NCI-H345 treated with DMSO at 0.1 percent for 48 hours (cell line): ENCODE measurements around the gene RPL29.

ENCODE experiments used
- DNase-seq: peaks from one replicate; lab custom pipeline; 2025; ENCODE audit not compliant: unreplicated experiment; lab: John Stamatoyannopoulos, UW

Gene RPL29

DNA sequence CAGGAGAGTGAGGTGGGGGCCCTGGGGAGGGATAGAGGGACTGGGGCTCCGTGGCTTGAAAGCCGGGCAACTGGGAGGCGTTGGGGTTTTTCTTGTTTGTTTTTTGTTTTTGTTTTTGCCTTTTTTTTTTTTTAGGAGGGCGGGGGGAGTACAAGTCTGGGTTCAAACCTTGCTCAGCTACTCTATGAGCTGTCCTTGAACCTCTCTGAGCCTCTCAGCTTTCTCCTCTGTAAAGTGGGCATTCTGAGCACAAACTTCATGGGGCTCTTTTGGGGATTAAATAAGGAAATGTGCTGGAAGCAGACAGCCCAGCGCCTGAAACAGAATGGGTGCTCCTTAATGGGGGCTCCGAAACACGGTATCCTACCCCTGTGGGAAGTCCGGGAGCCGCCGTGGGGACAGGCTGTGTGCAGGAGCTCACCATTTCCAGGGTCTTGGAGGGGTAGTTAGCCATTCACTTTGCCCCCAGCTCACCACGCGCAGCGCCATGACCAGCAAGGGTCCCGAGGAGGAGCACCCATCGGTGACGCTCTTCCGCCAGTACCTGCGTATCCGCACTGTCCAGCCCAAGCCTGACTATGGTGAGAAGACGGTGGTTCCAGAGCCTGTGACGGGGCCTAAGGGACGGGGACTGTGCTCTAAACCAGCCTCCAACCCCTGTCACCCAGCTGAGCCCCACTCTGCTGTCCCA, 12.0 kb downstream of the RPL29 start:
- no peak for DNase-seq

DNA sequence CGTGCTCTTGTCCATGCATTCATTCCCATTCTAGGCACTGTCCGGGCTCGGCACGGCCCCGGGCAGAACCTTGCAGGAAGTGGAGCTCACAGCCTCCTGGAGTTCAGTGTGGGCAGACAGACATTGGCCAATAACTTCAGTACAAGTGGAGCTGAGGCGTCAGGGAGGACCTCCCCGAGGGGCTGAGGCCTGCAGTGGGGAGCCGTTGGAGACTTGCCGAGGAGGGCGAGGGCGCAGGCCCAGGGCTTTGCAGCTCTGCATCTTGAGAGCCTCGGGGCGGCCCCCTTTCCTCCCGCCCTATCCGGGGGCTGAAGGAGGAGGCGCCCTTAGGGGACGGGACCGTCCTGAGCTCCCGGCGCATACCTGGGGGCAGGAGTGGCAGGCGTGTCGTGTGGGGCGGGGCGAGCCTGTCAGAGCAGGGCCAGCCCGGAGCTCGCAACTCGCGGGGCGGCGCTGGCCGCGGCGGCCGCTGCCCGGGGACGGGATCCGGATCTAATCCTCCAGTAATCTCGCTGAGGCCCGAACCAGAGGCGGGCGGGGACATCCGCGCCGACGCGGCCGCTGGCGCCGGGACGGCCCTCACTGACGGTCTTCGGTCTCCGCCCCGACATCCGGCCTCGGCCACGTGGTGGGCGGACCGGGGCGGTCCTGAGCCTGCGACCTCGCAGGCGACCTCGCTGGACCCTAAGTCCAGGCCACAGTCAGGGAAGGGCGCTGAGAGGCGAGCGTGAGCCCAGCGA, 12.7 kb downstream of the RPL29 start, which contains the start of gene ACY1:
Gene ACY1, plus strand, starts transcription at position 698 of the 740 bp plus-strand sequence. CDS start 530 bp downstream, outside the sequence.
- DNase-seq = no peak

DNA sequence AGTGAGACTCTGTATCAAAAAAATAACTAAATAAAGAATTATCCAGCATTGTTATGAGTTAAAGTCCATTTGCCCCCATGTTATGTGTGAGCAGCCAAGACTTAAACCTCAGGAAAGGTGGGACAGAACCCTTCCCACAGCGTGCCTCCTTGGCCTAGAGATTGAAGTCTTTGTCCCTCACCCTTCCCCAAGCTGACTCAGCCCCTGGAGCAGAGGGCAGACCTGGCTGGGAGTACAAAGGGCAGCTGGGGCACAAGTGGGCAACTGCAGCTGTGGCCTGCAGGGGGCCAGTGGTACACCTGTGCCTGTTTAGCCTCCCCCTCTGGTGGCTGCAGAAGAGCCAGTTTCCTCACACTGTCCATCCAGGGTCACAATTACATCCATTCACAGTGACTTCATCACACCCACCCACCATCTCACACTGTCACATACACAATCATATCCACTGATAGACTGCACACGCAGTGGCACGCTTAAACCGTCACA, 13.3 kb downstream of the RPL29 start:
- no peak for DNase-seq

DNA sequence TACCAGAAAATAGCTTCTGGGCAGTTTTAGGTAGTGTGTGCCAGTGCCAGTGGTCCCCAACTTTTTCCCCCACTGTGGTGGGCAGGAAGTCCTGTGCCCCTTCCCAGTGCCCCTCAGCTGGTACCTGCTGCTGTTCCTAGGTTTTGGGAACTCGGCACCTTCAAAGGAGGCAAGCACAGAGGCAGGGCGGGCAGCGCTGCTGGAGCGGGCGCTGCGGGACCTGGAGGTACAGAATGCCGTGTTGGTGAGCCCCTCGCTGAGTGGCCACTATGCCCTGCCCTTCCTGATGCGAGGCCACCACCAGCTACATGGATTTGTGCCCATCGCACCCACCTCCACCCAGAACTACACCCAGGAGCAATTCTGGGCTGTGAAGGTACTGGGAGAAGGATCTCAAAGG, 15.4 kb downstream of the RPL29 start:
- DNase-seq = no peak

DNA sequence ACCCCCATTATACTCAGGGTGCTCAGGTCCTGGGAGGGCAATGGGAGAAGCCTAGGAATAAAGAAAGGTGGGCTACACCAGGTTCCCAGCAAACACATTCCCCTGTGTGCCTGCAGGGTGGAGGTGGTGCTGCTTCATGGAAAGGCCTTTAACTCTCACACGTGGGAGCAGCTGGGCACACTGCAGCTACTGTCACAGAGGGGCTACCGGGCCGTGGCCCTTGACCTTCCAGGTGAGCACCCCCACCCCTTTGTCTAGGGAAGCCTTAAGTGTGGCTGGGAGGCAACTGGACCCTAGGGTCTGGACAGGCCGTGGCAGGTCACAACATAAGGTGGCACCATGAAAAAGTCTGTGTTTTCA, 17.6 kb downstream of the RPL29 start:
- no peak for DNase-seq

DNA sequence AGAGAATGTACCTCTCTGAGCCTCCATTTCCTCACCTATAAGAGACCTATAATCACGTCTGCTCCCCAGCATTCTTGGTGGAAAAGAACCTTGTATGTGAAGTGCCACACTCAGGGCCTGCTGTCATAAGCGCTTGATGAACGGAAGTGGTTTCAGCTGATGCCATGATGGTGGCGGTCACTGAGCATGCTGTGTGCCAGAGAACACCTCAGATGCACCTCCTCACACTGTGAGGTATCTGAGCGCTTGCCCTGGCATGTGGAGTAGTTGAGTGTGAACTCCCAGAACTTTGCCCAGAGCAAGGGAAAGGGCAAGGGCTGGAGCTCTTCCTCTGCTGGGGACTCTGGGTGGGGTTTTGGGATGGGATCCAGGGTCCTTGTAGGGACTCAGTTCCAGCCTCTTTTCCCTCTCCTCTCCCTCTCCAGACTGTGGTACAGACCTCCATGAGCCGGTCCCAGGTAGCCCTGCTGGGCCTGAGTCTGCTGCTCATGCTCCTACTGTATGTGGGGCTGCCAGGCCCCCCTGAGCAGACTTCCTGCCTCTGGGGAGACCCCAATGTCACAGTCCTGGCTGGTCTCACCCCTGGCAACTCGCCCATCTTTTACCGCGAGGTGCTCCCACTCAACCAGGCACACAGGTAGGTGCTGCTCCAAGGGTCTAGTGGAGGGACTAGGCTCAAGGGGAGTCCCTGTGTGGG, 18.1 kb downstream of the RPL29 start:
- no peak for DNase-seq

DNA sequence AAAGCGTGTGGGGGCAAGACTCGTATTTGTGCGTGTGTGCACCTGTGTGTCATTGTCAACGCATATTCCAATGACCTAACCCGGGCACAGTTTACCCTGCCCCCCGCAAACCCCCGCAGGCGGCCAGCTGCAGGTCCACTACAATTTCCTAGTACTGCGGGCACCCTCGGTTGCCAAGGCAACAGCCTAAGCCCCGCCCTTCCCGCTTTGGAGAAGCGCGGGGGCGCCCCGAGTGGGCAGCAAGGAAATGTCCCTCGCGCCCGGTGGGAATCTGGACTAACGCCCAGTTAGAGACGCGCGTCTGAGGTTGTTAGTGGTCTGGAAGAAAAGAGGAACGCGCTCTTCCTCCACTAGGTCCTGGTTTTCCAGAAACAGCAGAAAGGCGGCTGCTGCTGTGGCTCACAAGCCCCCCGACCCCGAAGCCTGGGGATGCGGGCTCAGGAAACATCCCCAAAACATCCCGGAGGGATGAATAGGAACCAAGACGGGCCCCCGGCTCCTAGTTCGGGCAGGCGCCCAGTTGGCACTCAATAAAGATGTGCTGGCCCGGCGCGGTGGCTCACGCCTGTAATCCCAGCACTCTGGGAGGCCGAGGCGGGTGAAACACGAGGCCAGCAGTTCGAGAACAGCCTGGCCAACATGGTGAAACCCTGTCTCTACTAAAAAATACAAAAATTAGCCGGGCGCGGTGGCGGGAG, 19.7 kb downstream of the RPL29 start:
- DNase-seq = no peak

DNA sequence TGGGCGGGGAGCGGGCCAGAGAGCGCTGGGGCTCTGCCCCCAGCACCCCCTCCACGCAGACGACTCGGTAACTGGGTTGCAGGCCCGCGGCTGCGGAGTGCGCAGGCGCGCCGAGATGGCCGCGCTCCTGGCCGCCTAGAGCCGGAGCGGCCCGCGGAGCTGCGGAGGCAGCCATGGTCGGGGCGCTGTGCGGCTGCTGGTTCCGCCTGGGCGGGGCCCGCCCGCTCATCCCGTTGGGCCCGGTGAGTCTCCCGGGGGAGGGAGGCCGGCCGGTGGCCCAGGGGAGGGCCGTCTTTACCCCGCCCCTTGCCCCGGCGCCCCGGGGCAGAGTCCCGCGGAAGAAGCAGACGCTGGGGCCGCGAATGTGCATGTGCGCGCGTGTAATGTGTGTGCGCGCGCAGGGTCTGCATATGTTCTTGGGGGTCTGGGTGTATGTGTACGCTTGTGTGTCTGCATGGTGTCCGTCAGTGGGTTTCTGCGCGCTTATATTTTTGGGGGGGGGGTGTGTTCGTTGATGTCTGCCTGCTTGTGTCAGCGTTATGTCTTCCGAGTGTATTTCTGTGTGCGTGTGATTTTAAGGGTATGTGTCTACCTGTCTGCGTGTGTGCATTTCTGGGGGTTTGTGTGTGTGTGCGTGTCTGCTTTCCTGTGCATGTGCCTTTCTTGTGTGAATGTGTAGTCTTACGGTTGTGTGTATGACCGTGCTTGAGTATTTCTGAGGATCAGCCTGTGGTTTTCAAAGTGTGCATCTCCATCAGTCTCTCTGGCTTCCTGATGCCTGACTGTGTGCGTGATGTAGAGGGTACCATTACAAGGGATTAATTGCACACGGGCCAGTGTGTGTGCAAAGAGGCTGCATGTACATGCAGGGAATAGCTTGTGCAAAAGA, 20.5 kb downstream of the RPL29 start, which contains the start of gene ABHD14A:
Gene ABHD14A, plus strand, starts transcription at position 102 of the 889 bp plus-strand sequence. Its CDS starts 72 bp downstream, at position 174.
- DNase-seq = no peak

DNA sequence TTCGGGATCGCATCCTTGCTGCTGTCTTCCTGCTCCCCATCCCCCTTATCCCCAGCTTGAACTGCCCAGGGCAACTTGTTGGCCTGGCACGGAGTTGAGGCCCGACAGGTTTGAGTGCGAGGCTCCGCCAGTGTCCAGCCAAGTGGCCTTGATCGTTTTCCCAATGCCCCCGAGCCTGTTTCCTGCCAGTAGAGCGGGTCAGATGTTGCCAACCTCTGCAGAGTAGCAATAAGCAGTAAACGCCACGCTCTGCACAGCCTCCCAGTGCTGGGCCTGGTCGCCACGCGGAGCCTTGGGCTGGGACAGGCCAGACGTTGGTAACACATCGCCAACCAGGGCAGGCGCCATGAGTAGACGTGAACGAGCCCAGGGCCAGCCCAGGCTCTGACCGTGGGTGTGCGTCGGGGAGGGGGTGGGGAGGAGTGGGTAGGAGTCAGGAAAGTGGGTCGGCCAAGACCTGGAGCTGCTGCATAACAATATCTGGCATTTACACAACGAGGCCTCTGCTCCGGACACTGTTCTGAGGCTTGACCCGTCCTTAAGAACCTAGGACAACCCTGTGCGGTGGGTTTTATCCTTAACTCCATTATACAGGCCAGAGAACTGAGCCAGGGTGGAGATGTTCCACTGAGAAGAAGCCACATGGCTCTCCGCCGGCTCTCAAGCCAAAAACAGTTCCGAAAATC, 21.3 kb downstream of the RPL29 start:
- no peak for DNase-seq

DNA sequence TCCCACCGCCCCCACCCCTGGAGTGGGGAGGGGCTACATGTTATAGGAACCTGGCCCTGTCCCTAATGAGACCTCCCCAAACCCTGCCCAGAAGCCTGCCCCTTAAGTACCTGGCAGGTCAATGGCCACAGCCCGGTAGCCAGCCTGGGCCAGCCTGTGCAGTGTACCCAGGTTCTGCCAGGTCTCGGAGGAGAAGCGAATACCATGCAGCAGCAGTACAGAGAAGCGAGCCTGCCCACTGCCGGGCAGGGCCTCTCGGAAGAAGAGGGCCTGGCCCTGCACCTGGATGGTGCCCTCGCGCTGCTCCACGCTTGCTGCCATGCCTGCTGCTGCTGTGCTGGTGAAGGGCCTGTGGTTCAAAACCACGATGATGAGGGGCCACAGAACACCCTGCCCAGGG, 24.3 kb downstream of the RPL29 start:
- no peak for DNase-seq

DNA sequence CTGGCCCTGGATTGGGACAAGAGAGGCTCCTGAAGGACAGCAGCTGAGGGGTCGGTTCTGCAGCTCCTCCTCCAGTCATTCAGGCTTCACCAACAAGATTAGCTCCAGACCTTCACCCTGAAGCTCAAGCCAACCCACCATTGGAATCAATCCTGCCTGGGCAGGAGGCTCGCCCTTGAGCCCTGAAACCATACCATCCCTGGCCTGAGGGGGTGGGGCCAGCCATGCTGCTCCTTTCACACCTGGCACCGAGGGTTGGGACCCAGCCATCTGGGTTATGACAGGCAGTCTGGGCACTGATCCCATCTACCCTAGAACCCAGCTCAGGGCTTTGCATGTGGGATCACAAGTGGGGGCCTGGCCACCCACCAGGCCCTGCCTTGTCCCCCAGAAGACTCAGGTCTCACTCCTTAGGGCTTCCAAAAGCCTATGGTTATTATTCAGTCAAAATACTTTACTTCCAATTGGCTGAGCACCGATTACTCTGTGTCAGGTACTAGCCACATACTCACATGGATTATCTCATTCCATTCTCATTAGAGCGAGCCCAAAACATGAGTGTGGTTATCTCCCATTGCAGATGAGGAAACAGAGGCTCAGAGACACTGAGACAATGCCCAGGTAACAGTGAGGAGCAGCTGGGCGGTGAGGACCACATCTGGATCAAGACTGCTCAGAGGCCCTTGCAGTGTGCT, 24.9 kb downstream of the RPL29 start:
- DNase-seq = no peak

DNA sequence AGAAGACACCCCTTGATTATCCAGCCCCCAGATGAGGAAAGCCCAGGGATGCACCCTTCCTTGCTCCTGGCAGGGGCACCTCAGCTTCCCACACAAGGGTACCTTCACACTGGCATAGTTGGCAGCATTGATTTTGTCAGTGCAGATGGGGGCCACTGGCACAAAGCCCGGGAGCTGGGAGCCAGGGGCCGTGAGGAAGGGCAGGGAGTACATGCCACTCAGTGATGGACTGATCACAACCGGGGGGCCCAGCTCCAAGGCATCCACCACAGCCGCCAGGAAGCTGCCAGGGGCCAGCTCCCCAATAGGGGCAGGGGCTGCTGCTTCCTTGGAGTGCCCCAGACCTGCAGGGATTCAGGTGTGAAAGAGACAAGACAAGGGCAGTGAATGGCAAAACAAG, 25.9 kb downstream of the RPL29 start:
- DNase-seq = no peak

DNA sequence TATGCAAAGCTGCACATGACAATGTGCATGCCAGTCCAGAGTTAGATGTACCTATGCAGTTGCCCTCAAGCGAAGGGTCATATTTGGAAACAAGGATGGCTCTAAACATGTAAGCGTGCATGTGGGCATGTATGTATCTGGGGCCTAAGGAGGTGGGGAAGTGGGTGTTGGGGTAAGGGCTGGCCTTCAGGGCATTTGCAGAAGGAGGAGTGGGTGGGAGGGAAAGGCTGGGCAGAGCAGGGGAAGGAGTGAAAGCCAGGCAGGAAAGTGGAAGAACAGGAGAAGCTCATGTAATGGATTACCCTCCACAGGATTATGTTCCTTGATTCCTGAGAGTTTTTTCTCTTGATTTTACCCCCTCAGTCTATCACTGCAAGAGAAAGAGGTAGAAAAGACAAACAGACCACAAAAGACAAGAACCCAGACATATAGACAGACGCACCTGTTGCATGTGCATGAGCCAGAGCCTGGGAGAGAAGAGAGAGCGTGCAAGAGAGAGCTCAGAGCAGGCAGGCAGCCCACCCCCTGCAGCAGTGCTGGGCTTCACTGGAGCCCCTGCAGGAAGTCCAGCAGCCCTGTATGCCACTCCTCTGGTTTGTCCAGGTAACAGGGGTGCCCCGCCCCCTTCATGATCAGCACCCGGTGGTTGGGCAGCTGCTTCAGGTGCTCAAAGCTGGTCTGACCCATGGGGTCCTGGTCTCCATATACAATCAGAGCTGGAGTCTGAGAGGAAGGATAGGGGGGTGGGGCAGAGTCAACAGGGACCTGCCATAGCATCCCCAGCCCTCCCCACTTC, 26.6 kb downstream of the RPL29 start:
- DNase-seq = no peak

DNA sequence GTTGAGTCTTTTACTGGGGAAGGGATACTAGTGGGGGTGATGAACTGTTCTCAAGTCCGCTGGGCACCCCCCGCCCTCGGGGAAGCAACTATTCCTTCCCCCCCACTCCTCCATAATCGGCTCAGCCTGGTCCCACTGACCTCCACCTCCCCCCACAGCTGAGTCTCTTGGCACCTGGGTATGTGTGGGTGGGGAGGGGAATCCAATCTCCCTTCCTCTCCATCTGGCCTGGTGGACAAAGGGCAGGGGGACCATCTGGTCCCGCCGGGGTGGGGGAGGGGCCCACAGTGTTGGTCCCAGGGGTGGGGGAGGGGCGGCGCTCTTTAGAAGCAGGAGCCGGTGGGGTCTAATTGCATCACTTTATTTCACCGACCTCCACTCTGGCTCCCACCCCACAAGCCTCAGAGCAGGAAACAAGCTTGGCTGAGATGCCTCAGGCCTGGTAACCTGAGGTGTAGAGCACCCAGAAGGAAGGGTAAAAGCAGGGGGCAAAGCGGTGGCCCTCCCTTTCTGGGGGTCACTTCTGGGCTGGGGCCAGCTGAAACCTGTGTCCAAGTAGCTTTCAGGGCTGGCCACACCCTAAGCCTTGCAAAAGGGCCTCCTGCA, 27.4 kb downstream of the RPL29 start:
- DNase-seq = no peak

DNA sequence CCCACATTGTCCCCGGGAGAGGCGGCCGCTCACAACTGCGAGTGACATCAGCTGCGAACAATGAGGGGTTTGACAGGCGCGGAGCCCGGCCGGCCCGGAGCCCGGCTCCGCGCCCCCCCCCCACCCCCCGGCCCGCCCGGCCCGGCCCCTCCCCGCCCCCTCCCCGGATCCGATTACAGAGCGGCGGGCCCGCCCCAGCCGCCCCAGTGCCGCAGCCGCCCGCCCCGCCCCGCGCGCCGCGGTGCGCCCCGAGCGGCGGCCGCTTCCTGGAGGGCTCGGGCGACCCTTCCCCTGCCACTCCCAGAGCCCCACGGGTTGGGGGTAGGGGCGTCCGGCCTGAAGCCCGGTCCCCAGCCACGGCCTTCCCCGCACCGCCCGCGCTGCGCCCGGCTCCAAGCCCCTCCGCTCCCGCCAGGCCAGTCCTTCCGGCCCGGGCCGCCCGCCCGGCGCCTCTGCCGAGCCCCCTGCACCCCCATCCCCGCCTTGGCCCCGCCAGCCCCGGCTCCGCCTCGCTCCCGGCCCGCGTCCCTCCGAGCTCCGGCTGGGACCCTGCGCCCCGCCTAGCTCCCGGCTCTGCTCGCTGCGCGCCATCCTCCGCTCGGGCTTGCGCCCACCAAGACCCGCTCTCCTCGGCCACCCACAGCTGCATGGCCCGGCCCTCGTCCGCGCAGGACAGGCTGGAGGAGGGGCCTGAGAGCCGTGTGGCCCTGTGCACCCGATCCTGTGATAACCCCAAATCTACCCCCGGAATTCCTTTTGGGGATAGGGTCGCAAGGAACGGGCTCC, 28.1 kb downstream of the RPL29 start, which contains the start of gene PCBP4:
Gene PCBP4, minus strand, starts transcription at position 71 of the 786 bp plus-strand sequence. CDS start 6,214 bp downstream, outside the sequence.
- no peak for DNase-seq

DNA sequence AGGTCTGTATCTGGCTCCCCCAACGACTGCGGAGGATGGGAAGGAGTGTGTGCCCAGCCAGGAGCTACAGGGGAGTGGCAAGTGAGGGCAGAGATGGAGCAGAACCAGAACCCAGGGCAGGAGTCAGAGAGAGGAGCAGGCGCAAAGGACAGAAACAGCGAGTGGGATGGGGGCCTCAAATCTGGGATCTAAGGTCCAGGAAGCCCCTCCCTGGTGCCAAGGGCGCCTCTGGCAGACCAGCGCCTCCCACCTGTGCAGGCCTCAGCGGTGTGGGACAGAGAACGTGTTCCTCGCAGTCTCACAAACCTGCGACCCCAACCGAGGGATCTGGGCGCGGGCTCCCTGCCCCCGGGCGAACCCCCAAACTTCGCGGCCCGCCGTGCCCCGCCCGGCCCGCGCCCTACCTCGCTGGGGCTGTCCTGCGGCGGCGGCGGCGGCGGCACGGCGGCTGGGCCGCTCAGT, 28.7 kb downstream of the RPL29 start:
- DNase-seq = no peak

DNA sequence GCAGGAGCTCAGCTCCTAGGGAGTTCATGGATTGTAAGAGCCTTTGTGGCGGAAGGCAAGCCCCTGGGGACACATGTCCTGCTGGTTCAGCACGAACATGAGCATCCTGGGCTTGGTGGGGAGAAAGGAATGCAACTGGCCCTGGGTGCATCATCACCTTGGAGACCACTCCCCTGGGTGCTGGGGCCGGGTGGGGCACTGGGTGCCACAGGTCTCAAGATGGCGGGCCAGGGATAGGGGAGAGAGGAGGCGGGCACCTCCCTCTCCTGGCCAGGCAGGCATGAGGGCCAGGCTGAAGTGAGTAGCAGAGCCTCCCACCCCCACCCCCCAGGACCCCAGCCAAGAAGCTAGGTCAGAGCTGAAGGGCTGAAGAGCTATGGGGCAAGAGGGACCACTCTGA, 29.2 kb downstream of the RPL29 start:
- DNase-seq = no peak
